Skin of body (tissue), 2 donors: ENCODE data around the gene DSG2. TPM values are rescaled to one million over a fixed set of nuclear protein-coding genes. Genes with fewer than 3 reads are reported as not detected.
"Not testable (repeated sequence)": the region's sequence is repeated elsewhere in the genome, so short reads cannot be mapped to it uniquely, and the experiment has no call there.

Source experiments
- DNase-seq: peaks from one replicate; lab custom pipeline; 2025; lab: John Stamatoyannopoulos, UW
- total RNA-seq: library from RNA; depleted of rRNA; stranded (reverse); fragments of >200 nt; gene quantifications from one replicate; pipeline ENCODE4 v1.2.3, GENCODE V29; 2014

Gene DSG2
- total RNA-seq, 1 donor from 2014 or later = 23.3 TPM

DNA sequence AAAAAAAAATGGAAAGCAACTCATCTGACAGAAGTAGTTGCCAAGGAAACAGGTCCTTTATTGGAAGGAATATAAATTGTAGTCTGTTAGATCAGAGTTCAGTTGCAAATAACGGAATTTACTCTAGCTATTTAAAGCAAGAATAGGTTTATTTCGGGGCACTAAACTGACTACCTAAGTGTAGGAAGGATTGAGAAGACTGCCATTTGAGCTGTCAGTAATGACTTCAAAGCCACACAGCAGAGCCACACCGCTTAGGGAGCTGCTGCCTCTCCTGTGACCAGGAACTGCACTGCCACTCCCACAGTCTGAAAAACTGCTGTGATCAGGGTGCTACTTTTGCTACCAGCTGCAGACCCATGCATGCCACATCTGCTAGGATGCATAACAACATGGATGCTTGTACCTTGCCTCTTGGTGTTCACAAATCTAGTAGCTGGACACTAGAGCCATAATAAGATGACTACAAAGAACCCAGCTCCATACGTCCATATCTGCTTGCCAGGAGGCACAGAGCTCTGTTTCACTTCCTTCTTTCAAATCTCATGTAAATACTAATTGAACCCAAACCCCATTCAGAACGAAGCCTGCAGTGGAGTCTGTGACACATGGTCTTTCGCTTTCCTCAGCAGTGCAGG lies 2.2 kb downstream of the DSG2 start:
- DNase-seq = no peak

DNA sequence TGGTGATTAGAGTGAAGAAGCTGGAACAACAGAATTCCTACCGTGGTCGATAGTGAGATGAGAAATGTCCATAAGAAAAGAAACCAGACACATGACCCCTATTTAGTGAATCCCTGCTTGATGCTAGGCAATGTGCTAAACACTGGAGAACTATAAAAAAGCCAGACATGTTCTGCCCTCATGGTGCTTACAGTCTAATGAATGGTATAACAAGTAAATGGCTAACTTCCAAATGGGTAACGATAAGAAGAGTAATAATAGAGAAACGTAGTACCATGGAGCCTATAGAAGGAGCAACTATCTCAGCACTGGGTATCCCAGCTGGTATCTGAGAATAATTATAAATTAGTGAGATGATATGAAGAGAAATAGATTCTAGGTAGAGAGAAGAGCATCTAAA lies 5.0 kb downstream of the DSG2 start:
- no peak for DNase-seq

DNA sequence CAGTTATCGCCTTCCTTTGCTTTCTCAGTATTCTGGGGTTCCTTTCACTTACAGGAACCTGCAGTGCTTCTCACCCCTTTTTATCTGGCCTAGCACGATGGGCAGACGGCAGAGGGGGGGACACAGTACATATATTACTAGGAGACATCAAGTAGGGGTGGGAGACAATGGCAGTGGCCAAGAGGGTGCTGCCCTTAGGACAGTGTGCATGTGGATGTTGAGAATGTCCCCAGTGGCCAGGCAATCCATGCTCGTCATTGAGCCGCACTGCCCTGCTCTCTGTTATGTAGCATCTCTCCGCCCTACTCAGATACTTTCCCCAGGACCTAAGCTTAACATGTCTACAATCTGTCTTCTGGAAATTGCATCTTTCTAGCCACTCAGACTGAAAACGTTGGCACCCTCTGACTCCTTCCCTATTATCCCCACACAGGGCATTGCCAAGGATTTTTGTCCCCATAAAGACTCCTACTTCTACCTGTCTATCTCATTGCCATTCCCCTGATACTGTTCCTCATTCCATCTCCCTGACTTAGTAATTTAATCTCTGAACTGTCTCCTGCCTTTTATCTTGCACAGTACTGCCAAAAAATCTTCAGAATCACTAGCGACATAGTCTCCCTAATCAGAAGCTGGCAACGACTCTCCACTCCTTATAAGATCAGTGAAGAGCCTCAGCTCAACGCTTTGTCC lies 6.6 kb downstream of the DSG2 start:
- DNase-seq = no peak

DNA sequence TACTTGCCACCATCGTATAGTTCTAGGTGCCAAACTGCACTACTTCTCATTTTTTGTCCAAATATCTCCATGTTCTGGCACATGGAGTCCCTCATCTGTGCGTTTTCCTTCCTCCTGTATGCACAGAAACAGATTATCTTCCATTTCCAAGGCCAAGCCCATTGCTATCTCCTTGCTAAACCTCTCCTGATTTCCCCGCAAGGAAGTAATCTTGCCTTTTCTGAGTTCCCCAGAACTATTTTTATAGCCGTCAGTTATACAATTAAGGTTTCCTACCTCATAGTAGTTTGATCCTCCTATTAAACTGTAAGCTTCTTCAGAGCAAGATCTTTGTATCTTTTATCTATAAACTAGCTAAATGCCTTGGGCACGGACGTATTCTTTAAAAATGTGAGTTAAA lies 7.2 kb downstream of the DSG2 start:
- no peak for DNase-seq

DNA sequence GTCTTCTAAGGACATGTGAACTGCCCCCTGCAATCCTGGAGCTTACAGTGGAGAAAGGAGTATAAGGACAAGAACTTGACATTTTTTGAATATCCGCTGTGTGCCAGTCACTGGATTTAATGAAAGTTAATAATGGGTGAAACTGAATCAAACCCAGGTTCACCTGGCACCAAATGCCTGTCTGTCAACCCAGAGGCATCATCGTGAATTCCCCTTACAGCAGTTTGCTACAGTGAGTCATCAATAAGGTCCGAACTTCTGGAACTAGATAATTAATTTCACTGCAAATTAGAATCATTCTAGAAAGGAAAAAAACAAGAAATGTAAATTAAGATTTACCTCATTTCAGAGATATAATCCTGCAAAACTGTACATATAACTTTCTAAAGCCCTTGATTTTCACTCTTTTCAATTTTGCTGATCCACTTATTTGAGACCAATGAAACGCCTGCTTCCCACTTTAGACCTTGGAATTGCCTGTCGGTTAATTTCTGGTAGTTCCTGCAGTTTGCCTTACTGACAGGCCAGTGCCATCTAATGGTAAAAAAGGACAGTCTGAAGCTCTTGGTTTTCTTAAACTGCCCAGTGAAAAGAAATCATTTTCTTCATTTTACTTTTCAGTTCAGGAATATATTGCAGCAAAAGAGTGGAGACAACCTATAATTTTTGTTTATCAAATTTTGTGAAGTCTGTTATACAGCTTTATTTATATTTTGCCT lies 8.2 kb downstream of the DSG2 start:
- no peak for DNase-seq

DNA sequence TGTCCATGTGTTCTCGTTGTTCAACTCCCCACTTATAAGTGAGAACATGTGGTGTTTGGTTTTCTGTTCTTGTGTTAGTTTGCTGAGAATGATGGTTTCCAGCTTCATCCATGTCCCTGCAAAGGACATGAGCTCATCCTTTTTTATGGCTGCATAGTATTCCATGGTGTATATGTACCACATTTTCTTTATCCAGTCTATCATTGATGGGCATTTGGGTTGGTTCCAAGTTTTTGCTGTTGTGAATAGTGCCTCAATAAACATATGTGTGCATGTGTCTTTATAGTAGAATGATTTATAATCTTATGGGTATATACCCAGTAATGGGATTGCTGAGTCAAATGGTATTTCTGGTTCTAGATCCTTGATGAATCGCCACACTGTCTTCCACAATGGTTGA lies 9.1 kb downstream of the DSG2 start:
- not testable (repeated sequence) for DNase-seq

DNA sequence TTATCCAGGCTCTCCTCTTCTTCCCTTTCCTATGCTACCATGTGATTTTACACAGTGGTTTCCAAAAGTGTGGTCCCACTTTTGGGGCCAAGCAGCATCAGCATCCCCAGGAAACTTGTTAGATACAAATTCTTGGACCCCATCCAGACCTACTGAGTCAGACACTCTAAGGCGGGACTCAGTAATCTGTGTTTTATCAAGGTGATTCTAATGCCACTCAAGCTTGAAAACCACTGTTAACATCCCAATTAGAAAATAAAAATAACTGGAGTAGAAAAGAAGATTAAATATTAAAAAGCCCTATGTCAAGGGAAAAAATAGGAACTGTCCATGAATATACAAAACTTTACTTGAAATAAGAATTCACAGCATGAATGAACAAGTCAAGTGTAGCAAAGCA lies 10.8 kb downstream of the DSG2 start:
- DNase-seq = no peak

DNA sequence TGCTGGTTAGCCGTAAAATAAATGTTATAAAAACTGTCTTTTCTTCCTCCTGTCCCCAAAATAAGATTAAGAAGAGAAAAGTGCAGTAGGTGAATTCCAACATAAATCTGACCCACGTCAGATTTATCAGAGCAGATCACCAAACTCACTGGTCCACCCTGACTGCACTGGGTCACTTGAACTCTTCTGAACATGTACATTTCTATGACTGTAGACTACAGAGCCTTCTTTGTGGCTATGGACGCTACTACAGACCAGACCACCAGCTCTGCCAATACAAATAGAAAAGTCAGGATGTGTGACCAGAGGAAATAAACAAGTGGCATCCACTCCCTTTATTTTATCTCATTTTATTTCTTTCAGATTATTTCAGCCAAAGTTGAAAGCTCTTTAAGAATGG lies 11.6 kb downstream of the DSG2 start:
- no peak for DNase-seq

DNA sequence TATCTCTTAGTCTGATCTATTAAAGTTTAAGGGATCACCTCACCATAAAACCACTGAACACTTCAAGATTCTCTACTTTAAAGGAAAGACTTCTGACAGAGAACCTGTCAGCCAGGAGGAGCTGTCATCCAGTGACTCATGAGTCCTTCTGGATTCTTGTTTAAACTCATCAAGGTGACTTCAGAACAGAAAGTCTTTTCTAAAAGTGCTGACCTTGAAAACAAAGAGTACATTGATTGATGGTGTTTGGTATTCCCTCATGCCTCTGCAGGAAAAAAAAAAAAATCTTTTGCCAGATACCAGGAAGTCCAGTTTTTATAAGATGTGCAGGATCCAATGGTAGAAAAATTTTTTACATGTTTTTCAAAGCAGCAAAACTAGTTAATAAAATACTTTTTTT lies 12.3 kb downstream of the DSG2 start:
- DNase-seq = no peak

DNA sequence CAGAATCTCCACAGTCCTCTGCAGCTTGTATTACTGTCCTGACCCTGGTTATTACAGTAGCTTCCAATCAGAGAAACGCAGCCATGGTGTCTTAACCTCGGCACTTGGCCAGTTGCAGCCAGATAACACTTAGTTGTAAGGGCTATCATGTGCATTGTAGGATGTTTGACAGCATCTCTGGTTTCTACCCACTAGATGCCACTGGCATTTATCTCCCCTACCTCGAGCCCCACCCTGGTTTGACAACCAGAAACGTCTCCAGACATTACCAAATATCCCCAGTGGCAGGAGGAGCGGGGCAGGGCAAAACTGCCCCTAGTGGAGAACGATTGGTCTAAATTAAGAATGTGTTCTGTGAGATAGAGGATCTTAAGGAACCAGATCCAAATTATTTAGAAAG lies 13.1 kb downstream of the DSG2 start:
- no peak for DNase-seq

DNA sequence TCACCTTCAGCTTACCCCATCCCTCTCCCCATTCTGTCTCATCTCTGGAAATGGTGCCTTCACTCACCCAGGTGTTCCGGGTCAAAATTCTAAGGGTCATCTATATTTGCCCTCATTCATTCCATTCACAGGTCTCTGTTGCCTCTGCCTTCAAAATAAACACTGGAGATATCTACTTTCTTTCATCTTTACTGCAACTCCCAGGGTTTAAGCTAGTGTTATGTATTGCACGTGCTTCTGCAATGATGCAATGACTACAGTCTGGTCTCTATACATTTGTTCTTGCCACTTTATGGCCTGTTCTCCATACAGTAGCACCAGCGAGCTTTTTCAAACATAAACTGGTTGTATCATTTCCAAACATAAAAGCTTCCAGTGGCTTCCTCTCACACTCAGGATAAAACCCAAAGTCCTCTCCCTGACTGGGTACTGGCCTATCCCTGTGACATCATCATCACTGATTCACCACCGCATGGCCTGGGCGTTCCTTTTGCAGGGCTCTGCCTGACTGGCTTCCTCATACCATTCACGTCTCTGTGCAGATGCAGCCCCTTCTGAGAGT lies 14.3 kb downstream of the DSG2 start:
- DNase-seq = no peak

DNA sequence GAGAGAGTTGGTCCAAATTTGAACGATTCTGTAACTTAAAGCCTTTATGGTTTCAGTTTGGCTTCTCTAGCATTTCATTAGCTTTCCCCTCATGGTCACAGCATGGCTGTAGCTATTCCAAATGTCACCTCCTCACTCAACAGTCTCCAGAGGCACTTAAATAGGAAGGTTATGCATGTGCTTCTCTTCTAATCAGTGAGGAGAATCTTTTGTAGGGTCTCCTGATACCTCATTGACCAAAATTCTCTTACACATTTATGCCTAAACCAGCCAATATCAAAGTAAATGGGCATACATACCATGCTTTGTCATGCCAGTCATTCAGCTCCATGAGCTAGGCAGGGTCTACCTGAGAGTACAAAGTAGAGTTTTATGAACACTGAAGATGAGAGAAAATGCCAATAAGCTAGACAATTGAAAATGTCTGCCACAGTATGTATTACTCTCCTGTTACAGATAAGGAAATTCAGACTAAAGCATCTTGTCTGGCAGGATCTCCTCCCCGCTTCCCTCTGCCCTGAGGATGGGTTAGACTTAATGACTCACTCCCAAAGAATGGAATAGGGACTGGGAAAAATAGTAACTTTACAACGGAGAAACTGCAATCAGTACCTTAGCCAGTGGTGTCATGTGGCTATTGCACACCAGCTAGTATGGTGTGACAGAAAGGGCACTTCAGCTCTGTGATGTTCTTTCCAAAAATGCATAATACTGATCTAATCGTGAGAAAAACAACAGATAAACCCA lies 15.4 kb downstream of the DSG2 start:
- DNase-seq = no peak

DNA sequence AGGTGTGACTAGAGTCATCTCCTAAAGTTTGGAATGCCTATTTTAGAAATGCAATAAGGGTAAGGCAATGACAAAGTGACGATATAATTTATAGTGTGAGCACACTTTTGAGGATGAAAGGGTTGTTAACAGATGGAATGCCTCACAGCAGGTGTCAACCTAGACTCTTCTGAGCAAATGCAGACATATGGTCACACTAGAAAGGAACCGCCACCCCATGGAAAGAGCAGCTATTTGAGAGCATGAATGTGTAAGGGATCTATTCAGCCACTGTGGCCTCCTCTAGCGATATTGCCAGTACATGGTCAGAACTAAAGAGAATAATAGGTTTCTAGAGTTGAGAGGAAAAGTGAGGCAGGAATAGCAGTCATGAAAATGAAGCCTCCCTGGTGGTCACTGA lies 18.5 kb downstream of the DSG2 start:
- DNase-seq = no peak

DNA sequence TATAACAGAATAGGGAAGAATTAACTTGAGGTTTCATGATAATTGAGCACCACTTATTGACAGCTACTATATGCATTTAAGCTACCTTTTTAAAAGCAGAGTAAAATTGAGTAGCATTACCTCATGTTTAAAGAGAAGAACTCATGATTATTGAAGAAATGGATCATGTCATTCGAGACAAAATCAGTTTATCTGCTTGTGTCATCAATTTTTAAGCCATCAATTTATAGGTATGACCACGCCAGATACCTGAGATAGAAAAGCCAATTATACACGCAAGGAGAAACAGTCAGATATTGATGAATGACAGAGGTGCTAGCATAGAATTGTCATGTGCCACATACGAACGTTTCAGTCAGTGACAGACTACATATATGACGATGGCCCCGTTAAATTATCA lies 28.4 kb downstream of the DSG2 start:
- DNase-seq = no peak

DNA sequence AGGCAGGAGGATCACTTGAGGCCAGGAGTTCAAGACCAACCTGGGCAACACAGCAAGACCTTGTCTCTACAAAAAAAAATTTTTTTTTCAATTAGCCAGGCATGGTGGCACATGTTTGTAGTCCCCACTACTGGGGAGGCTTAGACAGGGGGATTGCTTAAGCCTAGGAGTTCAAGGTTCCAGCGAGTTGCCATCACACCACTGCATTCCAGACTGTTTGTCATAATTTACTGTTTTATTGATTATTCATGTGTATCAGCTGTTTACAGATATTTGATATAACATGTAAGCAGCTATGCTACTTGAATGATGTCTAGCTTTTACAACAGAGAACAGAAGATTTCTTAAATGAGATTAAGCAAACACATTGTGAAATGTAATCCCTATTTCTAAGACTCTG lies 35.3 kb downstream of the DSG2 start:
- DNase-seq = no peak

DNA sequence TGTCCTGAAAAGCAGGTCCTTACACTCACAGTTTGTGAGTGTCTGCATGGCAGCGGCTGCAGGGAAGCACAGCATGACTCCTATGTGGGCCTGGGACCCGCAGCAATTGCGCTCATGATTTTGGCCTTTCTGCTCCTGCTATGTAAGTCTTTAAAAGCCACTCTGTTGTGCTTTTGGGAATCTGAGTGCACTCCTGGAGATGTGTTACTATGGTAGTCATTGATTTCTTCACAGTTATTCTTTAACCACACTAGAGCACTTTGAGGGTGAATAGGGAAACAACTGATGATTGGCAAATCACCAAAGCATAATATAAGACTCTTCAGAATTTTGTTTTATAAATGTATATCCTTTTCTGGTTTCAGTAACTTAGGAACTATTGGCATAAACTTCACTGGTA lies 40.9 kb downstream of the DSG2 start:
- DNase-seq = no peak

DNA sequence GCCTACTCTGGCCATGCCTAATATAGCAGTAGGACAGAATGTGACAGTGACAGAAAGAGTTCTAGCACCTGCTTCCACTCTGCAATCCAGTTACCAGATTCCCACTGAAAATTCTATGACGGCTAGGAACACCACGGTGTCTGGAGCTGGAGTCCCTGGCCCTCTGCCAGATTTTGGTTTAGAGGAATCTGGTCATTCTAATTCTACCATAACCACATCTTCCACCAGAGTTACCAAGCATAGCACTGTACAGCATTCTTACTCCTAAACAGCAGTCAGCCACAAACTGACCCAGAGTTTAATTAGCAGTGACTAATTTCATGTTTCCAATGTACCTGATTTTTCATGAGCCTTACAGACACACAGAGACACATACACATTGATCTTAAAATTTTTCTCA lies 48.5 kb downstream of the DSG2 start:
- DNase-seq = no peak

DNA sequence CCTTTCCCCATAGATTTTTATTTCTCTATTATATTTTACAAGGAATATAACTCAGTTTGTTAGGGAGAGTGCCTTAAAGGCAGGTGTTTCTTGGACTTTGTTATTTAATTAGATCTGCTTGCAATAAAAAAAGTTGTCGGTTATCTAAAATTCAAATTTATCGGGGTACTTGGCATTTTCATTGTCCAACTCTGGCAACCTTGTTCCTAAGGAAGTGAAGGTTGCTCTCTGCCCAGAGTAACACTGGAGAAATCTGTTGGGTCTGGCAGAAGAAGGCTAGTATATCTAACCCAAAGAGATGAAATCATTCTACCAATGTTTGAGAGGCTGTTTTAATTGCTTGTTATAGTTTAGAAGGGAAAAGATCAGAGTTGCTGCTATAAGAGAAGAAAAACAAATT lies 50.9 kb downstream of the DSG2 start:
- no peak for DNase-seq

DNA sequence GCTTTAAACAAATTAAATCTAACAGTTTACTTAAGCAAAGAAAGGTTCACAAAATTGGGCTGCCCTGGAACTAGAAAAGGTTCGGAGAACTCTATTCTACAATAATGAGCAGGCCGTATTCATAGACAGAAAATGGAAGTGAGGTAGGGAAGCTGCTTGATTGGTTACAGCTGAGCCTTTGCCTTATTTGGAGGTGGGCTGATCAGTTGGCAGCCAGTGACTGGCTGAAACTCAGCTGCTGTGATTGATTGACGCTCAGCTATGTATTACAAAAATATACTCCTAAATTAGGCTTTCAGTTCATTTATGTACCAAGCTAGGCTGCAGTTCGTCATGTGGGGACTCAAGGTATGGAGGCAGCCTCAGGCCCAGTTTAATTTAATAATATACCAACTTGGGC lies 51.4 kb downstream of the DSG2 start:
- no peak for DNase-seq

DNA sequence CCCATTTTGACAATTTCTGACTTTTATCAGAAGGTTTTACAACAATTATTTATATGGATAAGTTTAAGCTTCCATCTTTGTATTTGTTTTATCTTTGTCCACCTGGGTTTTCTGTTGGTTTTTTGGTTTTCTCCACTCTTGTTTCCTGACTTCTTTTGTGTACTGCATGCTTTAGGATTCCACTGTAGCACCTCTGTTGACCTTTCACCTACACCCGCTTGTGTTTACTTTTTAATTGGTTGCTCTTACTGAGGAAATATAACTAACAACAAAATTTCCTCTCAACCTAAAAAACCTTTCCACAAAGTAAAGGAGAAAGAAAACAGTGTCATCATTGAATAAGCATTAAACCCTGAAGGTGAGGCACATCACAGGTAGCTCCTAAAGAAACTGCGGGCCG lies 53.9 kb downstream of the DSG2 start:
- DNase-seq = no peak

DNA sequence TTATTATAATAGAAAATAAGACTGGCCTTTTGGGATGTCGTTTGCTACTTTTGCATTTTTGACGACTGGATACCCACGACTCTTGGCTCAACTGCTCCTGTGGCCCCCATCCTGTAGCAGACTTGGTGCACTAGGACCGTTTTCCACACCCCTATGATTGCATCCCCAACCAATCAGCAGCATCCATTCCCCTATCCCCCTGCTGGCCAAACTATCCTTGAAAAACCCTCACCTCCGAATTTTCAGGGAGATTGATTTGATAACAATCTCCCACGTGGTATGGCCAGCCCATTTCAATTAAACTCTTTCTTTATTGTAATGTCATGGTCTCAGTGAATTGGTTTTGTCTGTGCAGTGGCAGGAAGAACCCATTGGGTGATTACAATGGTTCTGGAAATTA lies 55.8 kb downstream of the DSG2 start:
- DNase-seq = no peak

DNA sequence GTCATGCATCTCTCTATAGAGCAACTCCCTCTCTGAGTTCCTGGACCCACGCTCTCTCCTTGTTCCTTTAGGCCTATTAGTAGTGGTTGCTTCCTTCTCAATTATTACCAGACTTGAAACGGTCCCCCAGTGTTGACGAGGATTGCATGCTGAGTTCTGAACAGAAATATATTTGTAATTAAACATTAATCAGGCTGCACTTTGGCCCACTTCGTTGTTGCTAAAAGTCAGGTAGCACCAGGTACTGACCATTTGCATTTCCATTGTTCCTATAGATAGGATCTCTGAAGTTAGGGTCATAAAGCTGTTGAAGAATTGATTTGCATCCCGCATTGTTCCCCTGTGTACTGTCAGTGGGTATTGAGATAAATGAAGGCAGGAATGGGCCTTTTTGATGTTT lies 56.8 kb downstream of the DSG2 start:
- no peak for DNase-seq
